ENCODE measurements around the gene MCF2L. TPM values are rescaled to one million over a fixed set of nuclear protein-coding genes. Genes with fewer than 3 reads are reported as not detected.

Gene MCF2L
- total and polyA plus RNA-seq, 9 of the 15 experiments (the other 6 are each of a cell fraction or from before 2014, with no cell fraction given) = 0.05 to 0.25 (median 0.18) TPM; not detected in 5

- TF ChIP-seq PRPF4 (IDR thresholded peaks at IDR 0.05; ENCODE audit: insufficient read depth, low read depth, low read length, poor library complexity, severe bottlenecking) (no peak), ZNF280A (IDR thresholded peaks at IDR 0.05; ENCODE audit: low read depth, partially characterized antibody) (no peak), NR0B1 (IDR thresholded peaks at IDR 0.05; ENCODE audit: partially characterized antibody) (no peak), RB1 (IDR thresholded peaks at IDR 0.05; ENCODE audit: low read depth) (no peak), TFAP4 (CRISPR knock-in tag; IDR thresholded peaks at IDR 0.05; ENCODE audit: borderline replicate concordance) (no peak), VEZF1 (CRISPR knock-in tag; IDR thresholded peaks at IDR 0.05) (no peak)
These were observed 2.2 kb upstream of the MCF2L start (continued) for GRCh38 chr13:112966776-112967175.

Measured in K562 (cell line).